ENCODE measurements around the gene CLC.

The CLC gene

DNA sequence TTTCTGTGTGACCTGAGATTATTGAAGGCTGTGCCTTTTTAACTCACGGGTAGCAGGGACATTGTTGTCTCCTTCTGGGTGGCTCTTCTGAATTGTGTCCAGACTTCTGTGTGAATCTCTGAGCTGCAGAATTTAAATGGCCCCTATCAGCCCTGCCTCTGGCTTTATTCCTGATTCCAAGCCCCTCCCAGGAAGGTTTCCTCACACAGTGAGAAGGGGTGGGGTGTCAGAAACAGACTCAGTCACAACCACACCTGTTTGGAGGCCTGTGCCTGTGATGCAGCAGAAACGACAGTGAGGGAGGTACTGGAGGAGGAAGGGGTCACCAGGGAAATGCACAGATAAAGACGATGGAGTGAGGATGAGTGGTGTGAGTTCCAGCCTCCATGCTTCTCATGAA lies at the start of gene CLC:
Gene CLC (minus strand): TSS at position 139 of the 400 bp plus-strand sequence. CDS start 77 bp downstream, at position 62.
- H3K79me2 ChIP-seq (ENCODE audit: control insufficient read depth, low read length), result no peaks in the 10 kb centered on the region
- H3K4me2 ChIP-seq (ENCODE audit: low read length), result no peak within 1 kb of the TSS
- H3K4me3 ChIP-seq (ENCODE audit: low read length), result no peak within 1 kb of the TSS
- H3F3A ChIP-seq (ENCODE audit: control insufficient read depth, insufficient read depth), result no peaks in the 10 kb centered on the region
- H3K9me3 ChIP-seq (ENCODE audit: control insufficient read depth, insufficient read depth, low read length), result no peaks in the 10 kb centered on the region
- no peaks in the 10 kb centered on the region for H3K9me2 ChIP-seq (replicated peaks; ENCODE audit: control insufficient read depth, low read length)
- no peaks in the 10 kb centered on the region for H4K20me1 ChIP-seq (ENCODE audit: control insufficient read depth, insufficient read depth, low read depth, low read length)
- H3K4me1 ChIP-seq (ENCODE audit: control insufficient read depth, low read length), result no peaks in the 10 kb centered on the region
- H3K27me3 ChIP-seq (ENCODE audit: control insufficient read depth, low read length), result peaks cover 20% of the 10 kb centered on the region
- no peak within 1 kb of the TSS for H3K27ac ChIP-seq (ENCODE audit: low read depth, low read length)
- no peaks in the 10 kb centered on the region for H3K36me3 ChIP-seq (ENCODE audit: control insufficient read depth, low read length)
- TF ChIP-seq, protein P1, sequence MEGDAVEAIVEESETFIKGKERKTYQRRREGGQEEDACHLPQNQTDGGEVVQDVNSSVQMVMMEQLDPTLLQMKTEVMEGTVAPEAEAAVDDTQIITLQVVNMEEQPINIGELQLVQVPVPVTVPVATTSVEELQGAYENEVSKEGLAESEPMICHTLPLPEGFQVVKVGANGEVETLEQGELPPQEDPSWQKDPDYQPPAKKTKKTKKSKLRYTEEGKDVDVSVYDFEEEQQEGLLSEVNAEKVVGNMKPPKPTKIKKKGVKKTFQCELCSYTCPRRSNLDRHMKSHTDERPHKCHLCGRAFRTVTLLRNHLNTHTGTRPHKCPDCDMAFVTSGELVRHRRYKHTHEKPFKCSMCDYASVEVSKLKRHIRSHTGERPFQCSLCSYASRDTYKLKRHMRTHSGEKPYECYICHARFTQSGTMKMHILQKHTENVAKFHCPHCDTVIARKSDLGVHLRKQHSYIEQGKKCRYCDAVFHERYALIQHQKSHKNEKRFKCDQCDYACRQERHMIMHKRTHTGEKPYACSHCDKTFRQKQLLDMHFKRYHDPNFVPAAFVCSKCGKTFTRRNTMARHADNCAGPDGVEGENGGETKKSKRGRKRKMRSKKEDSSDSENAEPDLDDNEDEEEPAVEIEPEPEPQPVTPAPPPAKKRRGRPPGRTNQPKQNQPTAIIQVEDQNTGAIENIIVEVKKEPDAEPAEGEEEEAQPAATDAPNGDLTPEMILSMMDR (IDR thresholded peaks at IDR 0.05; ENCODE audit: low read depth, low read length, poor library complexity, severe bottlenecking), result no peak
- TF ChIP-seq EZH2phosphoT487 (IDR thresholded peaks at IDR 0.05; ENCODE audit: borderline replicate concordance, low read length), result no peak

GRCh38 chr19:39780894-39781293 lies 43.1 kb upstream of the CLC start:
- no peaks in the 10 kb centered on the region for H3K79me2 ChIP-seq (ENCODE audit: control insufficient read depth, low read length)
- no peaks in the 10 kb centered on the region for H3K9me3 ChIP-seq (ENCODE audit: control insufficient read depth, insufficient read depth, low read length)
- H3K4me3 ChIP-seq (ENCODE audit: low read length), result no peak overlapping the region
- H3K27ac ChIP-seq (ENCODE audit: low read depth, low read length), result no peak overlapping the region
- H3K27me3 ChIP-seq (ENCODE audit: control insufficient read depth, low read length), result peaks cover 33% of the 10 kb centered on the region
- H3K4me1 ChIP-seq (ENCODE audit: control insufficient read depth, low read length), result no peaks in the 10 kb centered on the region
- no peaks in the 10 kb centered on the region for H3F3A ChIP-seq (ENCODE audit: control insufficient read depth, insufficient read depth)
- no peaks in the 10 kb centered on the region for H3K36me3 ChIP-seq (ENCODE audit: control insufficient read depth, low read length)
- no peaks in the 10 kb centered on the region for H4K20me1 ChIP-seq (ENCODE audit: control insufficient read depth, insufficient read depth, low read depth, low read length)
- H3K4me2 ChIP-seq (ENCODE audit: low read length), result no peak overlapping the region
- TF ChIP-seq, protein P1 (IDR thresholded peaks at IDR 0.05; ENCODE audit: low read depth, low read length, poor library complexity, severe bottlenecking), result no peak
- TF ChIP-seq EZH2phosphoT487 (IDR thresholded peaks at IDR 0.05; ENCODE audit: borderline replicate concordance, low read length), result no peak
- H3K9me2 ChIP-seq (replicated peaks; ENCODE audit: control insufficient read depth, low read length), result no peaks in the 10 kb centered on the region

- H3K4me1 ChIP-seq (ENCODE audit: control insufficient read depth, low read length), result no peaks in the 10 kb centered on the region
- no peaks in the 10 kb centered on the region for H3K36me3 ChIP-seq (ENCODE audit: control insufficient read depth, low read length)
- no peaks in the 10 kb centered on the region for H3K79me2 ChIP-seq (ENCODE audit: control insufficient read depth, low read length)
- H3F3A ChIP-seq (ENCODE audit: control insufficient read depth, insufficient read depth), result no peaks in the 10 kb centered on the region
- no peak within 1 kb of the TSS for H3K4me3 ChIP-seq (ENCODE audit: low read length)
- H3K27me3 ChIP-seq (ENCODE audit: control insufficient read depth, low read length), result peaks cover 29% of the 10 kb centered on the region
- H3K9me2 ChIP-seq (replicated peaks; ENCODE audit: control insufficient read depth, low read length), result no peaks in the 10 kb centered on the region
- no peak within 1 kb of the TSS for H3K4me2 ChIP-seq (ENCODE audit: low read length)
- H3K9me3 ChIP-seq (ENCODE audit: control insufficient read depth, insufficient read depth, low read length), result no peaks in the 10 kb centered on the region
- H3K27ac ChIP-seq (ENCODE audit: low read depth, low read length), result no peak within 1 kb of the TSS
- no peaks in the 10 kb centered on the region for H4K20me1 ChIP-seq (ENCODE audit: control insufficient read depth, insufficient read depth, low read depth, low read length)
- no peak for TF ChIP-seq EZH2phosphoT487 (IDR thresholded peaks at IDR 0.05; ENCODE audit: borderline replicate concordance, low read length)
- TF ChIP-seq, protein P1 (IDR thresholded peaks at IDR 0.05; ENCODE audit: low read depth, low read length, poor library complexity, severe bottlenecking), result no peak
These were observed 40.9 kb upstream of the CLC start, which contains the start of gene LEUTX for GRCh38 chr19:39778763-39779162. Gene LEUTX, plus strand, starts transcription at chr19:39778854. Its CDS starts 67 bp downstream, at chr19:39778921.
